Endothelial cell (in vitro differentiated cells): ENCODE data around the gene PGLYRP4. TPM values are rescaled to one million over a fixed set of nuclear protein-coding genes. Genes with fewer than 3 reads are reported as not detected.

Experiments
- DNase-seq: peaks from one replicate; pipeline ENCODE4 v3.0.0; 2021; ENCODE audit warnings: low spot score
- H3K27ac Mint-ChIP-seq: one replicate; pipeline ENCODE4 v1.8.0; 2021; ENCODE audit warnings: mixed read lengths, inconsistent platforms; ENCODE audit not compliant: unreplicated experiment
- H3K27me3 Mint-ChIP-seq: one replicate; pipeline ENCODE4 v1.8.0; 2021; ENCODE audit warnings: mild to moderate bottlenecking, moderate library complexity, mixed read lengths, inconsistent platforms; ENCODE audit not compliant: unreplicated experiment
- H3K36me3 Mint-ChIP-seq: one replicate; pipeline ENCODE4 v1.8.0; 2021; ENCODE audit warnings: mild to moderate bottlenecking, low read depth, mixed read lengths, inconsistent platforms; ENCODE audit not compliant: unreplicated experiment
- H3K4me1 Mint-ChIP-seq: one replicate; pipeline ENCODE4 v1.8.0; 2021; ENCODE audit warnings: mild to moderate bottlenecking, mixed read lengths, inconsistent platforms; ENCODE audit not compliant: unreplicated experiment
- H3K4me3 Mint-ChIP-seq: one replicate; pipeline ENCODE4 v1.8.0; 2021; ENCODE audit warnings: mild to moderate bottlenecking, mixed read lengths, inconsistent platforms; ENCODE audit not compliant: unreplicated experiment
- H3K9me3 Mint-ChIP-seq: one replicate; pipeline ENCODE4 v1.8.0; 2021; ENCODE audit warnings: mixed read lengths, inconsistent platforms; ENCODE audit not compliant: unreplicated experiment
- CTCF ChIP-seq: fragments of 200-600 bp; sonication (generic); IDR thresholded peaks from one replicate; pipeline ENCODE4 v1.5.0; 2021; ENCODE audit warnings: antibody characterized with exemption; ENCODE audit not compliant: unreplicated experiment
- total RNA-seq: library from RNA; stranded (reverse); fragmentation: NEBNext Ultra II Directional; extraction: Animal tissue kit (Norgen Biotek cat#: 25700); gene quantifications from one replicate; pipeline ENCODE4 v1.2.1, GENCODE V29; 2021; ENCODE audit not compliant: unreplicated experiment

PGLYRP4 gene
- total RNA-seq, 1 donor from 2014 or later: 1.7 TPM

- TF ChIP-seq CTCF: no peak
- Mint-ChIP-seq H3K4me1 (no peaks in the 10 kb centered on the region), H3K27ac (peak overlapping the region; percentile 51), H3K36me3 (no peaks in the 10 kb centered on the region), H3K4me3 (no peak overlapping the region), H3K9me3 (no peaks in the 10 kb centered on the region), H3K27me3 (peaks cover 6% of the 10 kb centered on the region)
- DNase-seq: no peak
These were observed 16.4 kb upstream of the PGLYRP4 start for GRCh38 chr1:153364766-153365666.

- Mint-ChIP-seq H3K27me3 (peaks cover 6% of the 10 kb centered on the region), H3K4me3 (no peak overlapping the region), H3K4me1 (no peaks in the 10 kb centered on the region), H3K36me3 (no peaks in the 10 kb centered on the region), H3K9me3 (no peaks in the 10 kb centered on the region), H3K27ac (no peak overlapping the region)
- no peak for TF ChIP-seq CTCF
- no peak for DNase-seq
These were observed 15.5 kb upstream of the PGLYRP4 start for GRCh38 chr1:153364156-153364555.

GRCh38 chr1:153363641-153364040 is 15.0 kb upstream of the PGLYRP4 start:
- Mint-ChIP-seq H3K4me3 (no peak overlapping the region), H3K27ac (no peak overlapping the region), H3K27me3 (peaks cover 6% of the 10 kb centered on the region), H3K4me1 (no peaks in the 10 kb centered on the region), H3K36me3 (no peaks in the 10 kb centered on the region), H3K9me3 (no peaks in the 10 kb centered on the region)
- no peak for TF ChIP-seq CTCF
- no peak for DNase-seq

GRCh38 chr1:153362187-153362775 is 13.6 kb upstream of the PGLYRP4 start:
- H3K9me3 Mint-ChIP-seq: no peaks in the 10 kb centered on the region
- no peak overlapping the region for H3K4me3 Mint-ChIP-seq
- no peak overlapping the region for H3K27ac Mint-ChIP-seq
- DNase-seq: no peak
- peaks cover 8% of the 10 kb centered on the region for H3K4me1 Mint-ChIP-seq
- peaks cover 6% of the 10 kb centered on the region for H3K27me3 Mint-ChIP-seq
- no peak for TF ChIP-seq CTCF
- H3K36me3 Mint-ChIP-seq: no peaks in the 10 kb centered on the region
